GM13976 (cell line): ENCODE measurements around the gene APBB1.
"Not testable (repeated sequence)": the region's sequence is repeated elsewhere in the genome, so short reads cannot be mapped to it uniquely, and the experiment has no call there.

Source experiments
- DNase-seq: peaks from one replicate; pipeline ENCODE4 v3.0.0; 2012; ENCODE audit warnings: low spot score
- in situ Hi-C: fragments of 300-500 bp; cut with MboI; formaldehyde crosslinking; loops from one replicate; pipeline ENCODE4 v1.12.0; 2022; ENCODE audit warnings: low sequenced_read_pairs, mixed read lengths, inconsistent platforms; ENCODE audit not compliant: unreplicated experiment
- TF ChIP-seq, protein P1 (sequence below): IDR thresholded peaks from 2 replicates; pipeline ENCODE4 v1.5.1; 2012; ENCODE audit warnings: borderline replicate concordance, mild to moderate bottlenecking; ENCODE audit not compliant: insufficient read depth; ENCODE audit errors: extremely low read depth, missing control alignments, control extremely low read depth

The APBB1 gene

DNA sequence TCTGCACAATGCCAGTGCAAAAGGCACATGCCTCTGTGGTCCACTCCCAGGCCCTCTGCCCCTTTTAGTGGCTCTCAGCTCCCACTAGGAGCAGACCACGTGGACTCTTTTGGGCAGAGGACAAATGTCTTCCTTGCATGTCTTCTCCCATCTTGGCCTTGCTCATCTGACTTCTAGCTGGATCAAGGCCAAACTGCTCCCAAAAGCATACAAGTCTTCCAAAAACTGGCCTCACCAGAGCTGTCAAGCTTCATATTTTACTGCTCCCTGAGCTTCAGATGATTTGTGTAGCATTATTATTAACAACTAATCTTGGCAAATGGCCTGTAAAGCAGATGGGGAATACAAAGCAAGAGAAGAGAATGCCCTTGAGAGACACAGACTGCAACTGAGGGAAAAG lies 21.7 kb downstream of the APBB1 start:
- TF ChIP-seq, protein P1, sequence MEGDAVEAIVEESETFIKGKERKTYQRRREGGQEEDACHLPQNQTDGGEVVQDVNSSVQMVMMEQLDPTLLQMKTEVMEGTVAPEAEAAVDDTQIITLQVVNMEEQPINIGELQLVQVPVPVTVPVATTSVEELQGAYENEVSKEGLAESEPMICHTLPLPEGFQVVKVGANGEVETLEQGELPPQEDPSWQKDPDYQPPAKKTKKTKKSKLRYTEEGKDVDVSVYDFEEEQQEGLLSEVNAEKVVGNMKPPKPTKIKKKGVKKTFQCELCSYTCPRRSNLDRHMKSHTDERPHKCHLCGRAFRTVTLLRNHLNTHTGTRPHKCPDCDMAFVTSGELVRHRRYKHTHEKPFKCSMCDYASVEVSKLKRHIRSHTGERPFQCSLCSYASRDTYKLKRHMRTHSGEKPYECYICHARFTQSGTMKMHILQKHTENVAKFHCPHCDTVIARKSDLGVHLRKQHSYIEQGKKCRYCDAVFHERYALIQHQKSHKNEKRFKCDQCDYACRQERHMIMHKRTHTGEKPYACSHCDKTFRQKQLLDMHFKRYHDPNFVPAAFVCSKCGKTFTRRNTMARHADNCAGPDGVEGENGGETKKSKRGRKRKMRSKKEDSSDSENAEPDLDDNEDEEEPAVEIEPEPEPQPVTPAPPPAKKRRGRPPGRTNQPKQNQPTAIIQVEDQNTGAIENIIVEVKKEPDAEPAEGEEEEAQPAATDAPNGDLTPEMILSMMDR = no peak
- in situ Hi-C loops = no loop called here

DNA sequence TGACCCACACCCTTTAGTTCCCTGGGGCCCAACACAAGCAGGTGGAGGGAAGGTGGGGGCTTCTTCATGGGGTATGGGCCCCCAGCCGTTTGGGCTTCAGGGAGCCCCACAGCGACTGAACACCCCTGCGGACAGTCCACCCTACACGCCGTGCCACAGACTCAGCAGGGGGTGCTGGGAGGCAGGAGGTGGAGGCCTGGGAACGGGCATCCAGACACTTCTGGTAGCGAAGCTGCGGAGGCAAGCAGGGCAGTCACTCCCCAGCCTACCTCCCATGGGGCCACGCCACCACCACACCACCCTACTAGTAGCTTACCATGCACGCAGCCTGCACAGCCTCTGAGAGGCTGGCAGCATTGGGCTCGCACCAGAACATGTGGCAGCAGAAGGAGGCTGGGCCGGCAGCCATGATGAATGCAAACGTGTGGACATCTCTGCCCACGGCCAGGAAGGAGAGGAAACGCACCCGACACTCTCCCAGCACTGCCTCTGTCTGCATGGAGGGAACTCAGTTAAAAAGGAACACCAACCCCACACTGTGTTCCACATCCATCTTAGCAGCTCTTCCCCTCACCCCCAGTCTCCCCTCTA lies 23.3 kb downstream of the APBB1 start:
- TF ChIP-seq, protein P1 = no peak
- no peak for DNase-seq
- in situ Hi-C loops = no loop called here

More for the DNA sequence above, 21.7 kb downstream of the APBB1 start:
- DNase-seq = no peak

DNA sequence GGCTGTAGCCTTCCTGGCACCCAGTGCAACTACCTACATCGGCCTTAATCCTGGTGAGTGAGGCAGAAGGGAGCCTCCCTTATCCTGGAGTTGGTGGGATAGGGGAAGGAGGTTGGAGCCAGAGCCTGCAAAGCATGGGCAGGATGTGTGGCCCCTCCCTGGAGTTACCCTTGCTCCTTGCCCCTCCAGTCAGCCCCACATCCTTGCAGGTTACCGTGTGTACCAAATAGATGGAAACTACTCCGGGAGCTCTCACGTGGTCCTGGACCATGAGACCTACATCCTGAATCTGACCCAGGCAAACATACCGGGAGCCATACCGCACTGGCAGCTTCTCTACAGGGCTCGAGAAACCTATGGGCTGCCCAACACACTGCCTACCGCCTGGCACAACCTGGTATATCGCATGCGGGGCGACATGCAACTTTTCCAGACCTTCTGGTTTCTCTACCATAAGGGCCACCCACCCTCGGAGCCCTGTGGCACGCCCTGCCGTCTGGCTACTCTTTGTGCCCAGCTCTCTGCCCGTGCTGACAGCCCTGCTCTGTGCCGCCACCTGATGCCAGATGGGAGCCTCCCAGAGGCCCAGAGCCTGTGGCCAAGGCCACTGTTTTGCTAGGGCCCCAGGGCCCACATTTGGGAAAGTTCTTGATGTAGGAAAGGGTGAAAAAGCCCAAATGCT lies 24.8 kb downstream of the APBB1 start:
- in situ Hi-C loops = no loop called here

DNA sequence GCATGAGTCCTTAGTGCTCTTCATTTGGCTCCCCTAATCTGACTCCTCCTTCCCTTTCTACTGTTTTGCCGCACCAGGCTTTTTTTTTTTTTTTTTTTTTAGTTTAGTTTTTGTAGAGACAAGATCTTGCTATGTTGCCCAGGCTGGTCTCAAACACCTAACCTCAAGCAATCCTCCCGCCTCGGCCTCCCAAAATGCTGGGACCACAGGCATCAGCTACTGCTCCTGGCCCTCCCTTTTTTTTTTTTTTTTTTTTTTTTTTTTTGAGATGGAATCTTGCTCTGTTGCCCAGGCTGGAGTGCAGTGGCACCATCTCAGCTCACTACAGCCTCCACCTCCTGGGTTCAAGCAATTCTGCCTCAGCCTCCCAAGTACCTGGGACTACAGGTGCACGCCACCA lies 26.6 kb downstream of the APBB1 start:
- DNase-seq, in situ Hi-C loops: not testable (repeated sequence)

More for the DNA sequence above, 24.8 kb downstream of the APBB1 start:
- no peak for DNase-seq
- TF ChIP-seq, protein P1 = no peak

DNA sequence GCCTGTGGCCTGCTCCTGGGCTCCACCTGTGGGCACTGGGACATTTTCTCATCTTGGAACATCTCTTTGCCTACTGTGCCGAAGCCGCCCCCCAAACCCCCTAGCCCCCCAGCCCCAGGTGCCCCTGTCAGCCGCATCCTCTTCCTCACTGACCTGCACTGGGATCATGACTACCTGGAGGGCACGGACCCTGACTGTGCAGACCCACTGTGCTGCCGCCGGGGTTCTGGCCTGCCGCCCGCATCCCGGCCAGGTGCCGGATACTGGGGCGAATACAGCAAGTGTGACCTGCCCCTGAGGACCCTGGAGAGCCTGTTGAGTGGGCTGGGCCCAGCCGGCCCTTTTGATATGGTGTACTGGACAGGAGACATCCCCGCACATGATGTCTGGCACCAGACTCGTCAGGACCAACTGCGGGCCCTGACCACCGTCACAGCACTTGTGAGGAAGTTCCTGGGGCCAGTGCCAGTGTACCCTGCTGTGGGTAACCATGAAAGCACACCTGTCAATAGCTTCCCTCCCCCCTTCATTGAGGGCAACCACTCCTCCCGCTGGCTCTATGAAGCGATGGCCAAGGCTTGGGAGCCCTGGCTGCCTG lies 27.3 kb downstream of the APBB1 start:
- DNase-seq = no peak
- TF ChIP-seq, protein P1 = no peak
- in situ Hi-C loops = no loop called here

DNA sequence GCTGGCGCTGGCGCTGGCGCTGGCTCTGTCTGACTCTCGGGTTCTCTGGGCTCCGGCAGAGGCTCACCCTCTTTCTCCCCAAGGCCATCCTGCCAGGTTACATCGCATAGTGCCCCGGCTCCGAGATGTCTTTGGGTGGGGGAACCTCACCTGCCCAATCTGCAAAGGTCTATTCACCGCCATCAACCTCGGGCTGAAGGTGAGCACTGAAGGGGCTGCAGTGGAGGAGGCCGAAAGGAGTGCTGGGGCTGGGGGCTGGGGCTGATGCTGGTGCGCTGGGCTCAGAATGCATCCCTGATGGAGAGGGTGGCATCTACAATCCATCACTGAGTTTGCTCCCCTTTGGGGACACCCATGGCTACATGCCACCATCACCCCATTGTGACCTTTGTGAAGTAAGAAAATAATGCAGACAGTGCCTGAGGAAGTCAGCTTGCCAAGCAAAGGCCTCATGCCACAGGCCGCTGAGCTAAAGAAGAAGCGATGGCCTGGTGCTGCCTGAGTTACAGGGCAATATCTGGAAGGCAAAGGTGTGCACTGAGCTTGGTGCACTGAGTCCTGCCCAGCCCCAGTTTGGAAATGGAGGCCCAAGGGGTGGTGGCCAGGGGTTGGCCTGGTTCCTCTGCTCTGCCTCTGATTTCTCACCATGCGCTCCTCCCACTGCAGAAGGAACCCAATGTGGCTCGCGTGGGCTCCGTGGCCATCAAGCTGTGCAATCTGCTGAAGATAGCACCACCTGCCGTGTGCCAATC lies 28.0 kb downstream of the APBB1 start:
- in situ Hi-C loops = no loop called here
- DNase-seq = no peak
- TF ChIP-seq, protein P1 = no peak
